Measurements from ENCODE around the gene COA5.

GRCh38 chr2:98560256-98560771 is 48.0 kb downstream of the COA5 start:
- TF ChIP-seq CTCF (IDR thresholded peaks at IDR 0.05; ENCODE audit: low read depth, low read length) (no peak), POLR2A (IDR thresholded peaks at IDR 0.05; ENCODE audit: extremely low read depth, insufficient read length) (no peak)
